Ramos (cell line): ENCODE measurements around the gene RNLS.

Experiments
- in situ Hi-C: fragments of 300-500 bp; cut with MboI; formaldehyde crosslinking; loops from one replicate; pipeline ENCODE4 v1.14.3; 2022; ENCODE audit warnings: low sequenced_read_pairs; ENCODE audit not compliant: unreplicated experiment

Gene RNLS

DNA sequence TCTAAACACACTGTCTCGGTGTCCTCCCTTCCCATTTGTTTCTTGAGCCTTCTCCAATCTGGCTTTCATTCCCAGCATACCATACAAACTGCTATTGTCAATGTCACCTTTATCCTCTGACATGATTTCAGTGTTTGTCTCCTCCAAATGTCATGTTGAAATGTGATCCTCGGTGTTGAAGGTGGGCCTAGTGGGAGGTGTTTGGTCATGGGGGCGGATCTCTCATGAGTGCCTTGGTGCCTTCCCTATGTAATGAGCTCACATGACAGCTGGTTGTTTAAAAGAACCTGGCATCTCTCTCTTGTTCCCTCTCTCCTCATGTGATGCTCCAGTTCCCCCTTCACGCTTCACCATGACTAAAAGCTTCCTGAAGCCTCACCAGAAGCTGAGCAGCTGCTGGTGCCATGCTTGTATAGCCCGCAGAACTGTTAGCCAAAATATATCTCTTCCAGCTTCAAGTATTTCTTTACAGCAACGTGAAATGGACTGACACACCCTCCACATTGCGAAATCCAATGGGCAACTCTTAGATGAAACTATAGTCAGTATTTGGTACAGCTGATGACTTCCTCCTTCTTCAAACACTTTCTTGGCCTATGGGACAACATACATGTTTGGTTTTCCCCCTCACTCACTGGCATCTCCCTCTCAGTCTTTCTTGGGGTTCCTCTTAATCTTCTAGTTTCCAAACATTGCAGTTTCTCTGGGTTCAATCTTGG is 27.8 kb downstream of the RNLS start:
- in situ Hi-C loops, result loop anchor here (25.0 kb wide), 1 partner anchor 893 kb away; the partner anchor contains the start of gene PAPSS2

- in situ Hi-C loops, result loop anchor here (5.0 to 25.0 kb wide), 2 partner anchors 701 to 891 kb away; partner anchors contain the start of gene PAPSS2
These were observed 29.9 kb downstream of the RNLS start for GRCh38 chr10:88553116-88553752.

- in situ Hi-C loops, result loop anchor here (5.0 to 25.0 kb wide), 2 partner anchors 699 to 889 kb away; partner anchors contain the start of gene PAPSS2
These were observed 31.9 kb downstream of the RNLS start for GRCh38 chr10:88551246-88551645.

DNA sequence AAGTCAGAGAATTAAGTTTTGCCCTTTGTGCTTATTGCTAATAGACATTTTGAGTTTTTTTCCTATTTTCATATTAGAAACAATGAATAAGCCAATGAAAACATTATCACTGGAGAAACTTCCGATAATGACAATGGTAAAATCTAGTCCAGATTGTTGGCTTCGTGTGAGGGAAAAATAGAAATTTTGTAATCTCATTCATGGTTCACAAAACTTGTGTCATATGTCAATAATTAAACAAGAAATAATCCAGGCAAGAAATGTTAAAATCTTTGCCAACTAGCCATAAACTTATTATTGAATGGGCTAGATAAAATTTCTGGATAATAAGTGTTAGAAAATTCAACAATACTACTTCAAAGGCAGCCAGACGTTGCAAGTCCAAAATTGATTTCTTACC is 36.6 kb downstream of the RNLS start:
- in situ Hi-C loops, result no loop called here

- in situ Hi-C loops, result no loop called here
These were observed 37.8 kb downstream of the RNLS start for GRCh38 chr10:88545359-88545758.

GRCh38 chr10:88544140-88544870 is 38.8 kb downstream of the RNLS start:
- in situ Hi-C loops, result no loop called here

DNA sequence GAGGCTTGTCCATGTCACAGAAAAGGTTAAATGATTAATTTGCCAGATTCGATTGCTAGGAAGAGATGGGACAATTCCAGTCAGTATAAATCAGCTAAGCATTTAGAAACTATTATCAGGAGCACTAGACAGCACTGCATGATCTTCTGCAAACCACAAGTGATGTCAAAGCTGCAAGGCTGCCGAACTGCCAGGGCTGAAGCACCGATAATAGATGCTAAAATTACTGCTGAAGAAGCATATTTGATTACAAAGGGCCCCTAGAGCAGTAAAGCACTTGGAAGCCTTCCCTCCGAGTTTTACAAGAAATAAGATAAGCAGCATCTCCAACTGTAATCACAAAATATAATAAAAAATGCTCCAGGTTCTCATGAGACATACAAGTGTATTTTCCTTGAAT is 40.6 kb downstream of the RNLS start:
- in situ Hi-C loops, result no loop called here

DNA sequence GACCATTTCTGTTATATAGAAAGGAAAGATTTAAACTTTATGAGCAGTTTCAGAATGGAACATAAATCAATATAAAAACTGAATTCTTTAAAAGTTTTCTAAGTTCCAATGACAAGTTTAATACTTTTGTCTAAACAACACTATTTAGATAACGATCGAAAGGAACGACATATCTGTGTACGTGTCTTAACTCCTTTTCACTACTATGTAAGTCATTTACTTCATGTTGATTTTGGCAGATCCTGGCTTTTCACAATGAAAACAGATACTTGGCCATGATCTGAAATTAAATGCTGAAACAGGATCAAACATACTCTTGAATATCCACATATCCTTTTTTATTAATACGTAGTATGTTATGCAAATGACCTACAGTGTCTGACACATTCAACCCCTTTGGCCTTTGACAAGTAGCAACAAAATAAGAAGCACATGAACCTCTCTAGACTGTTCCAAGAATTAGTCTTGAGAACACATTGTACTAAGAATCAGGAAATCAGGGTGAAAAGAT is 41.9 kb downstream of the RNLS start:
- in situ Hi-C loops, result no loop called here

GRCh38 chr10:88540351-88540750 is 42.8 kb downstream of the RNLS start:
- in situ Hi-C loops, result no loop called here

DNA sequence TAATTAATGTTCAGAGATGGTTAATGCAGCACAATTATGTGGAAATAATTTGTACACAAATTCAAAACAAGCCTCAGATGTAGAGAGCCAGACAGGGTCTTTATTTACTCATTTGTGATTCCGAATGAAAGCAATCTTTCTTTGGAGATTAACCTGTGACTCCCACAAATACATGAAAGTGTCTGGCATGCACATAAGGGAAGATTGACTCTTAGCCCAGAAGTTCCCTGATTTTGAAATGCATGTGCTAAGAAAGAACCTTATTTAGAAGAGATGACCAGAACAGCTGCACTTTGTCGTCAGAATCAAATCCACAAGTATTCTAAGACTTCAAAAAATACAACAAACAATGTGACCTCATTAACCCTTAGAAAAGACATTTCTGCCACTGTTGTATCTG is 45.1 kb downstream of the RNLS start:
- in situ Hi-C loops, result no loop called here

GRCh38 chr10:88537322-88537721 is 45.8 kb downstream of the RNLS start:
- in situ Hi-C loops, result no loop called here

GRCh38 chr10:88536437-88536836 is 46.7 kb downstream of the RNLS start:
- in situ Hi-C loops, result no loop called here

DNA sequence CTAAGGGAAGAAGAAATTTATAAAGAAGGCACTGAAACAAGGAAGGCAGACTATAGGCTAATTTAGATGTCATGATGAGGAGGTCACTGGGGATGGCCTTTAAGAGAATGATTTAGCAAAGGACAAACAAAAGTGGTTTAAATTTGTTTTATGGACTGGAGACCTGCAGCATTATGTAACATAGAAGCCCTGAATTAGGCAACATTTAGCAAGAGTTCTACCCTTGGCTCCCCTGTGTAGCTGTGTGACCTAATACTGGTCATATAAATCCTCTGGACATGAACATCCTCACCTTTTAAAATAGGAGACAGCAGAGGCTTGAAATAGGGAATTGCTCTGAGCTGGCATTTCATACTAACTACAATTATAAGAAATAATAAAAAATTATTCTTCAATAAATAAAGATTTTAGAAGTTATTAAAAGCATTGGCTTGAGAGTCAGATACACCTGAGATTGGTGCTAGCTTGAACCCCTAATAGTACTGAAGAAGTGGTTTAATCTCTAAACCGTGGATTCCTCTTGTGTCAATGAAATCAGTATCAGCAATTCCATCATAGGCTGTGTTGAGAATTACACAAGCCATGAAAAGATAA is 48.9 kb downstream of the RNLS start:
- in situ Hi-C loops, result no loop called here

DNA sequence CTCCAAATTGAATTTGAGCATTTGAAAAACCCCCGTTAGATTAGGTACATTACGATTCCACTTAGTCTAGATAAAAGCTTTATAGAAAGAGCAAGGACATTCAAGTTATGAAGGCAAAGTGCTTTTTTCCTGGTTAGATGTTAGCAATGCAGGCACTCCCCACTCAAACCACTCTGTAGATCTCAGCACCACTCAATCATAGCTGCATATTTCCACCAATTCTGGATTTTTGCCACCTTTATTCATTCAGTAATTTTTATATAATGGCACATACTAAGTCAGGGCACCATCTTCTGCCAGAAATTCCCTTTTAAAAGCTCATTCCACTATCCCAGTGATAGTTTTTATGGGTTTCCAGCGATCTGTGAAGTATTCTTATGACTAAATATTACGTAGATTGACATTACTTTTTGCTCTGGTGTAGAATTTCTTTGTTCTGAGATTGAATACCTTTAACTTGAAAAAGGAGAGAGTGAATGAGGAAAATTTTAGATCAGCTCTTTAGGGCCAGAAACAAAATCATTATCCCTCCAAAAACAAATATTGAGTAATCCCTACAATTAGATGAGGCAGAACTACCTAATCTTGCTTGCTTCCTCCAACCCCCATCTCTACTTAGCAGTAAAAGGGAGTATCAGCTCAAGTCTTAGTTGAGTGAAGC is 51.6 kb downstream of the RNLS start:
- in situ Hi-C loops, result no loop called here

GRCh38 chr10:88530629-88531391 is 52.3 kb downstream of the RNLS start:
- in situ Hi-C loops, result no loop called here

GRCh38 chr10:88530093-88530492 is 53.0 kb downstream of the RNLS start:
- in situ Hi-C loops, result no loop called here

GRCh38 chr10:88528806-88529570 is 54.1 kb downstream of the RNLS start:
- in situ Hi-C loops, result no loop called here

- in situ Hi-C loops, result no loop called here
These were observed 54.9 kb downstream of the RNLS start for GRCh38 chr10:88528201-88528600.

GRCh38 chr10:88527245-88527644 is 55.9 kb downstream of the RNLS start:
- in situ Hi-C loops, result no loop called here
